Eye (tissue), 1 donor: ENCODE data around the gene ESD.

ENCODE experiments used
- DNase-seq: peaks from one replicate; pipeline ENCODE4 v3.0.0-alpha.2; 2015

ESD gene

DNA sequence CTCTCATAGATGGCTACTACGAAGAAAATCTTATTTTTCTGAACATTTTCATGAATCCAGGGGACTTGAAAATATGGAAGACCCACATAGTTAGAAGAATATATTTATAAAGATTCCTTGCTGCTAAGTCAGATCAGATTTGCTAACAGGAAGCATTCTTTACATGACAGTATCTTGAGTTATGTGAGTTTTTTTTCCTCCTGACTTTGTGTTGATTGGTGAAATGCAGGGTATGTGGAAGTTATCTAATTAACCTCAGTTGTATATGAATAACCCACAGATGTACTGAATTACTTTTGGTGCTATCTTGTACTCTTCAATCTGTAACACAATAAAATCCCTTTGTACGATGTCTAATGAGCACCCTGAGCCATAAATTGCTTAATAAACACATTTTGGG is 53.8 kb downstream of the ESD start:
- no peak for DNase-seq

DNA sequence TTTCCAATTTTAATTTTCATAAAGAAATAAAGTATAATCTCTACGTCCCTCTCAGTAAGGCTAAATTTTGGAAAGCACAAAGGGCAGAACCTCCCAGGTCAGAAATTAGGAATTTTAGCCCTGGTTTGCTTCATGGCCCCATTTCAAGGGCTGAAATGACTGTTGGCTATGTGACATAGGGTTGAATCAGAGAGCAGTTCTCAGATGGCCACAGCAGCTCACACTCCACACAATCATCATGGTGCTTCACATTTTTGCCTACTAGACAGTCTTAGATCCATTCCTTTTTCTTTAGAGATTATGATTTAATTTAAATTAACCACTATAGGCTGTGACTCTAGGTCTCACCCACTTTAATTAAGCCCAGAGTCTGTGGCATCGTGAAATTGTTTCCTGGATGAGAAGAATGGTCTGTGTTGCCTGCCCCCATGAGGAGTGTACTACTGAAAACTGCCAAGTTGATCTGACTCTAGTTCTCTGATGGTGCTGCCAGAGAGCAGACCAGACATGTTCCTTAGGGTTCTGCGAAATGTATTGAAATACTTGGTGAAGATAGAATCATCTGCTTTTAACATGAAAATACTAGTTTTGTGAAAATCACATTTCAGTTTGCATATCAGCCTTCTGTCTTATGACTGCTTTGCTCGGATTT is 57.4 kb downstream of the ESD start:
- DNase-seq = no peak

GRCh38 chr13:46738766-46739165 is 58.2 kb downstream of the ESD start:
- DNase-seq = no peak

DNA sequence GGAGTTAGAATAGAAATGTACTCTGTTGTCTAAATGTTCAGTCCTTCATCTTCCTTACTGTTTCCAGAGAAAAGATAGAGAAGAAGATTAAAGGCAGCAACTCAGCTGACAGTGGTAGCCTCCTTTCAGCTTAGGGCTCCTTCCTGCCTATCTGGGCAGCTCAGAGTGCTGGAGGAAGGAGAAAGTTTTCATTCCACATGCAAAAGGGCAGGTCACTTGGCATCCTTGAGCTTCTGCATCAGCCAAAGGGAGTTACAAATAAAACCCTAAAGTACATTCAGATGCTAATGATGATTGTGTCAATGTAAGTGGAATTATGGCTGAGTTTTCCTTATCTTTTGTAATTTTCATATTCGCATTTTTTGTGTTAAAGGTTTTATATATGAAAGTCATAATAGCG is 58.9 kb downstream of the ESD start:
- no peak for DNase-seq

DNA sequence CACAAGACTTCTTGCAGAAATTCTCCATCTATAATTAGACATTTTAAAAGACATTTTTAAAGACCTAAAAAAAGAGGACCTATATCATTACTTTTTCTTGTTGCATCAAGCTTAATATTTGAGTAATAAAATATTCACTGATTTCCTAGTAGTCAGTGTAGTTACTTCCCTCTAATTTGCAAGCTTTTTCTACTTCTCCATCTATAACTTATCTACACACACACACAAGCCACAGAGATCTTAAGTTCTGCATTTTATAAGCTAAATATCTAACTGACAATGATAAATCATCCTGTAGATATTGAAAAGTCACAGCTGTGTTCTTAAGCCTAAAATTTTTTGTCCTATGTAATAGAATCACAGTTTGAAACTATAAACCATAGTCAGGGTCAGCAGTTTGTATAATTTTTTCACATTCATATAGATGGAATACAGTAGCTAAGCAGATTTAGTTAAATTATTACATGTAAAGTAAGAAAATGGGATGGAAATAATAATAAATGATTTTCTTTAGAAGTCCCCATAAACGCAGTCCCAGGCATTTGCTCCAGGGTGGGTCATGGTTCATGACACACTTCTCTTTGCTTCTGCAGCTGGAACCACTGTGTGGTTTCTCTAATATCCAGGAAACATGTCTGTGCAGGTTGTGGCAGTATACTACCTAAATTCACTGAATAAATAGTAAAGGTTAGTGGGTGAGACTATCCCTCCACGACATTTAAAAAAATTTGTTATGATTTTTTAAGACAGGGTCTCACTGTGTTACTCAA is 60.2 kb downstream of the ESD start:
- DNase-seq = no peak

- DNase-seq = no peak
Measured at GRCh38 chr13:46735425-46735824, 61.5 kb downstream of the ESD start.

DNA sequence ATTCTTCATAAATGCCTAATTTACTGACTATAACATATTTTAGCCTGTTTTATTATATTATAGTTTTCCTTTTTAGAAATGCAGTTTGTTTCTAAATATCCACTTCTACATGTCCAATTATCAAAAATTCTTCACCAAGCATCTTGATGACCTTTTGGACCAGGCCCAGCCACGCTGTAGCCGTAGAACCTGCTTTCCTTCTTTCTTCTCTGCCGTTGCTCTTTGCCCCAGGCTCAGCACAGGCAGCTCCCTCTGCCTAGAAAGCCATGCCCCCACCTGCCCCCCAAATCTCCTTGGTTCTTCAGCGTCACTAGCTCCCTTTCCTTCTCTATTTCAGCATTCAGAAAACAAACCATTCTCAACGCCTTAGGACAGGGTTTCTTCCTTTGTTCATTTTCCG is 65.4 kb downstream of the ESD start:
- no peak for DNase-seq

- DNase-seq = no peak
Measured at GRCh38 chr13:46728777-46729176, 68.2 kb downstream of the ESD start.

- DNase-seq = no peak
Measured at GRCh38 chr13:46726347-46726746, 70.6 kb downstream of the ESD start.
